ENCODE results near the gene CLSTN3.
A peak's percentile ranks its signal among the peaks of the same experiment; 100 is the strongest.
"Not testable (repeated sequence)": the region's sequence is repeated elsewhere in the genome, so short reads cannot be mapped to it uniquely, and the experiment has no call there.

The CLSTN3 gene

DNA sequence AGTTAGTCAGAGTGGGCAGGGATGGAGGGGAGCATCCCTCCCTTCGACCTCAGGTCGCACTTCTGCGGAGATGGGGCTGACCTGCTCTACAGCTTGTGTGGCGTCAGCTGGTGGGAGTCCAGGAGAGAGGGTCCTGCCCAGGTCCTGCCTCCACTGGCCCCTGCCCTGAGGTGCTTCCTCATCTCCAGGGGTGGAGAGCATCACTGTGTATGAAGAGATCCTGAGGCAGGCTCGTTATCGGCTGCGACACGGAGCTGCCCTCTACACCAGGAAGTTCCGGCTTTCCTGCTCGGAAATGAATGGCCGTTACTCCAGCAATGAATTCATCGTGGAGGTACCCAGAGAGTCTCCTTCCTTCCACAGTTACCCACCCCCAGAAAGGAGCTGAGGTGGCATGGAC, 20.2 kb downstream of the CLSTN3 start:
- DNase-seq (ENCODE audit: low read depth, low spot score), result no peak

DNA sequence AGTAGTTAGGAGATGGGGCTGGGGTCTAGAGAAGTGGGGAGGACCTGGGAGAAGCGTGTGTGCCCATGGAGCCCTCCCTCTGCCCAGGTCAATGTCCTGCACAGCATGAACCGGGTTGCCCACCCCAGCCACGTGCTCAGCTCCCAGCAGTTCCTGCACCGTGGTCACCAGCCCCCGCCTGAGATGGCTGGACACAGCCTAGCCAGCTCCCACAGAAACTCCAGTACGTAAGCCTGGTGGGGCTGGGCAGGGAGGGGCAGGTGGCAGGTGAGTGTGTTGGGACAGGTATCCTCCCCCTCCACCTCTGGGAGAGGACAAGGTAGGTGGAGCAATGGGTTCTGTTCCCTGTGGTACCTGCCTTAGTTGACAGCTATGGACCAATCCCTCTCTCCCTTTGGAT, 20.7 kb downstream of the CLSTN3 start:
- no peak for DNase-seq (ENCODE audit: low read depth, low spot score)

DNA sequence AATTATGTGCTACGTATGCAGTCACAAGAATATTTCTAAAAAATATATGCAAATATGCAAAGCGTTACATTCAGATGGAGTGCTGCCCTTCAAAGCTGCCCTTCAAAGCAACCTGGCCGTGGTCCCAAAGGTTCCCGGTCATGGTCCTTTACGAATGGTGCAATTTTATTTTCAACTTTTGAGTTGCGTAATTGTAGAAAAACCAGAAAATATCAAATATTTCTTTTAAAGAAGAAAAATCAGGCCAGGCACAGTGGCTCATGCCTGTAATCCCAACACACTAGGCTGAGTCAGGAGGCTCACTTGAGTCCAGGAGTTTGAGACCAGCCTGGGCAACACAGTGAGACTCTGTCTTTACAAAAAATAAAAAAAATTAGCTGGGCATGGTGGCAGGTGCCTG, 21.4 kb downstream of the CLSTN3 start:
- DNase-seq (ENCODE audit: low read depth, low spot score), result no peak

DNA sequence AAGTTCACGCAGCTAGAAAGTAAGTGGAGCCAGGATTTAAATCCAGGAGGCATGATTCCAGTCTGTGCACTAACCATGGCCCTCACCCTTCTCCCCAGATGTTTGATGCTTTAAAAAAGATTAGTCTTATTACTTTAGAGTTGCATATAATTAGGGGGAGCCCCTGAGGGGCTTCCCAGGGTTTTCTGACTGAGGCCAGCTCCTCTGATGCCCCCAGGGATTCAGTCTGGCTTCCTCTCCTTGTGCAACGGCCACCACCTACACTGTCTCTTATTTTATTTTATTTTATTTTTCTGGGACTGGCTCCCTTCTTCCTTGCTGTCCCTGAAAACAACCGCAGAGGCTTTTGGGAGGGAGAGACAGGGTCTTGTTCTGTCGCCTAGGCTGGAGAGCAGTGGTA, 22.6 kb downstream of the CLSTN3 start:
- DNase-seq (ENCODE audit: low read depth, low spot score), result no peak

DNA sequence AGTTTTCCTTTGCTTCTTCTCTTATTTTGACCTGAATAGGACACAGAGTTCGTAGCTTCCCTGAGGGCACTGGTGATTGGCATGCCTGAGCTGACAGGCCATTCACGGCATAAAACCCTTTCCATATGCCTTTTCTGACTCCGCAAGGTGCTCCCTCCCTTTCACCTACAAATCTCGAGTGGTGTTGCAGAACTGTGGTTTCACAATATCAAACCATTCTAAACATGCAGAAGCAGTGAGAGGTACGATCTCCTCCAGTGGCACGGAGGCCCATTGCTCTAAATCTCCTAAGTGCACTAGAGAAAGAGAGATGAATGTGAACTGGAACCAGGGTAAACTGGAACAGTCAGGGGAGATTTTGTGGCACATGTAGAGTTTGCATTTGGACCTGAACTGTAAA, 23.9 kb downstream of the CLSTN3 start:
- DNase-seq (ENCODE audit: low read depth, low spot score), result no peak

DNA sequence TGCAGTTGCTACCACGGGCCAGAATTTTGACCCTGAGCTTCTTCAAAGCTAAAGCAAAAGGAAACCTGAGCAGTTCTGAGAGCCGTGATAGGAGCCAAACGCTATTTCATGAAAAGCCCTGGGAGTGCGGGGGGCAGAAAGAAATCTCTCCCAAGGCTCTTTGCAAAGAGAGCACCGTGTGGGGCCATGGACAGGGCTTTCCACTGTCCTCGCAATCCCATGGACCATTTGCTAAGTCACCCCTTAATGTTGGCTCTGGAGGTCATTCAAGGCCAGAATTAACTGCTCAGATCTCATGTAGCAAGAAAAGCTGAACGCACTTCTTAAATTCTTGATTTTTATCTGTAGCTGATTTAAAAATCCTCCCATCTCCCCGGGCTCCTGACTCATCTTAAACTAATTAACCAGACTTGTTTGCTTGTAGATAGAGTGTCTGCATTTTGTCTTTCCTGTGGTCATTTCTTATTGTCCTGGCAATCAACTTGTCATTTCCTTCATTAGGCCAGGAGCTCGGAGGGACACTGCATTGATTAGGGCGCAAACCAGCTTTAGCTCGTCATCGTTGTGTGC, 24.8 kb downstream of the CLSTN3 start:
- no peak for DNase-seq (ENCODE audit: low read depth, low spot score)

DNA sequence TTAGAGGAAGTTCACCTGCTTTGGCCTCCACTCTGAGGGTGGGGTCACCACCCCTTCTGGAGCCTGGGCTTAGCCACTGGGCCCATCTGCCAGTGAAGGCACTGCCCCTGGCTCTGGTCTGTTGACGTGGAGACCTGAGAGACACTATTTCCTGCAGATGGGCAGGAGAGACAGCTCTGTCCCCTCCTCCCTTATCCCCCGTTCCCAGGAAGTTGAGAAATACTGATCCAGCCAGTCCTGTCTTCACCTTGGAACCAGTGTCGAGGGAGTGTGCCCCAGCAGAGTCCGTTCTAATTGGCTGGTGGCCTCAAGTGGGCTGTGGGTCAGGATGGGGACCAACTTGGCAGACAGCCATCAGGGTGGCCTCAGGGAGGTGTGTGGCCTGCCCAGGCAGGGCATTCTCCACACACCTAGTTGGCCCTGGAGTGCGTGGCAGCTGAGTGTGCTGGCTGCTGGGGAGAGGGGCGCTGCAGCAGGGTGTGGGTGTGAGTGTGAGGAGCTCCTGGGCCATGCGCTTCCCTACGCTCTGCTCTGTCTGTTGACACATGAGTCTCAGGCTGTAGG, 25.4 kb downstream of the CLSTN3 start:
- no peak for DNase-seq (ENCODE audit: low read depth, low spot score)

DNA sequence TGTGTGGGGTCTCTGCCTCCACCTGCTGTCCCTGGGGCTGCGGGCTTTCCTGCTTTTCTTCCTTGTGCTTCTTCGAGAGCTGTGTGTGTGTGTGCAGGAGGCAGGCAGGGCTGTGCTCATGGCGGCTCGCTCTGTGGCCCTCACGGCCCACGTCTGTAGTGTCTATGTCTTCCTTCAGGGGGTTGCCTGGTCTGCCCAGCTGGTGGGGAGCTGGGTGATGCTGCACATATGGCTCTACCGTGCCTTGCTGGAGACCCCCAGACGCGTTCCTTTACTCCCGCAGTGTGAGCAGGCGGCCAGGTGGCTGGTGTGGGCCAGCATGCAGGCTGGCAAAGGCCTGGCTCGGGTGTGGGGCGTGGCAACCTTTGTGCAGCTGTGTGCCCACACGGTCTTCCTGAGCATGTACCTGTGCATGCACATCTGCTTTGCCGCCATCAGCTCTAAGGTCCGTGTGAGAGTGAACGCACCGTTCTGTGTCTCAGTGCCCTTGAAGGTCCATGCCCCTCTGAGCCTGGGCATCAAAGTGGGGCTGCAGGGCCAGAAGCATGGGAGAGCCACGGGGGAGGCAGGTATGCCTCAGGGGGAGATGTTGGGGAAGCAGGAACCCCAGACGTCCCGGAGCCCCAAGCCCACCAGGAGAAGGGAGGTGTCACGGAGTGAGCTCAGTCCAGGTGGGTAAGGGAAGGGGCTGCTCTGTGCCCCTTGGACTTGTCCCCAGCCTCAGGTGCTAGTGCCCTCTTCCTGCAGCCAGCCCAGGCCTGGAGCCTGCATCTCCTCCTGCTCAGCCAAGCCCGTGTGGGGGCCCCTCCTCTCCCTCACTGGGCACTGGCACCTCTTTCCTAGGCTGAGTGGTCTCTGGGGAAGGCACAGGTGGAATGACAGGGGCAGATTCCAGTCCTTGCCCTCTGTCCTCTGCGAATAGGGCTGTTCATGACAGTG, 26.4 kb downstream of the CLSTN3 start:
- DNase-seq (ENCODE audit: low read depth, low spot score), result no peak

DNA sequence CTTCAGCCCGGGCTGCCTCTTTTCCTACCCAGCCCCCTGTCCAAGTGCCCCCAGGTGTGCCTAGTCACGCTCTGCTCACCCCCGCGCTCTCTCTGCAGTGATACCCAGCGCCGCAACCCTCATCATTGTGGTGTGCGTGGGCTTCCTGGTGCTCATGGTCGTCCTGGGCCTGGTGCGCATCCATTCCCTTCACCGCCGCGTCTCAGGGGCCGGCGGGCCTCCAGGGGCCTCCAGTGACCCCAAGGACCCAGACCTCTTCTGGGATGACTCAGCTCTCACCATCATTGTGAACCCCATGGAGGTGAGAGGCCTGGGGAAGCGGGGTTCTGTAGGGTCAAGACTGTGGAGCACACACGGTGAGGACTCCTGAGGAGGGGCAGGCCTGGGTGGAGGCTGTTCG, 27.2 kb downstream of the CLSTN3 start:
- no peak for DNase-seq (ENCODE audit: low read depth, low spot score)

DNA sequence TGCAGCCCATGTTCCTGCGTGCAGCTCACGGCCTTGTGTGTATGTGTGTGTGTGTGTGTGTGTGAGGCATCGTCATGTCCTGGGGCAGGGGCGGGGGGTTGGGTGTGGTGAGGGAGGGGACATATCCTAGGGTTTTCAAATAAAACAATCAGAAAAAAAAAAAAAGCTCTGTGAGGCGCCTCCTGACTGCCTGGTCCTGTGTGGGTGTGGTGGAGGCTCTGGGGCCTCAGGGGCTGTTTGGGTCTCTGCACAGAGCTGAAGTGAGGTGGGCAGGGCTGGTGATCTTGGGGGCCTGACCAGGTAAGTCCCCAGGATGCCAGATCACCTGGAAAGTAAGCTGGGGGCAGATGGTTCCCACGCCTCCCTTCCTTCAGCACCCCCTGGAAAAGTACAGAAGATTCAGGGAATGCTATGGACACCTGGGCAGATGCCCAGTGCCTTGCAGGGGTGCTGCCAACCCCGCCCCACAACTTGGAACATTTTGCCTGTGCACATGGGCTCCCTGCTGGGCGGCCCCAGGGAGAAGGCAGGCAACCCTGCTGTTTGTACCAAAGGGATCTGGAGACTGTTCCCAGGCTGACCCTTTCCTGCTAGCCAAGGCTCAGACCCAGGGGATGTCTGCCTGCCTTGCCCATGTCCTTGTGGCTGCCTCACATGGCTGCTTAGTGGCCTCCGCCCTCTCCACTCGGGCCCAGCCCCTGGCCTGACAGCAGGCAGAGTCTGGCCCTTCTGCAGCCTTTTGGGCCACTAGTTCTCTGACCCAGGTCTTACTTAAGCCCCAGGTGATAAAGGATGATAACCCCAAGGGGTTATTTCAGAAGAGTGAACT, 28.8 kb downstream of the CLSTN3 start:
- no peak for DNase-seq (ENCODE audit: low read depth, low spot score)

DNA sequence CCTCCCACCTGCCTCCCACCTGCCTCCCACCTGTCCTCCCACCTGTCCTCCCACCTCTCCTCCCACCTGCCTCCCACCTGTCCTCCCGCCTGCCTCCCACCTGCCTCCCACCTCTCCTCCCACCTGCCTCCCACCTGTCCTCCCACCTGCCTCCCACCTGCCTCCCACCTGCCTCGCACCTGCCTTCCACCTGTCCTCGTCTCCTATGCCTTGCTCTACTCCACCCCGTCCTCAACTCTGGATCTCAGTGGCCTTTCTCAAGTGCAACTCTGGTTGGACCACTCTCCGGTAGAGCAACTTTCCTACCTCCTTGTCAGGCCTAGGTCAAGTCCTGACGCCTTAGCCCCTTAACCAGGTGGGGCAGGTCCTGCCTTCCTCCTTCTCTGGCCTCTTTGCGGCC, 30.0 kb downstream of the CLSTN3 start:
- DNase-seq (ENCODE audit: low read depth, low spot score), result no peak

DNA sequence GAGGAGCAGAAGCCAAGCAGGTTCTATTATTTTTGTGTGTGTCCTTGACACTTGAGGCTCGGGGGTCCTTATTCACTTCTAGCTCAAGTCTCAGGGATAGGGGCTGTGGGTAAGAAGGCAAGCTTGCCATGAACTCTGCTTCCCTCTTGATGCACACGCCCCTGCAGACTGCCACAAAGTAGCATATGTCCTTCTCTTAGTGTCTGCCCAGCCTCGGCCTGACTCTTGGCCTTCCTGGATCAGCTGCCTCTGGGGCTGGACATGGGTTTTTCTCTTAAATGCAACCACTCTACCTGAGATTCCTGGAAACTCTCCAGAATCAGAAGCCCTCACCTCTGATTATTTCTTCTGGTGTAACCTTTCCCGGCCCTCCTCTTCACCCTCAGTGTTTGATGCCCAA, 31.2 kb downstream of the CLSTN3 start:
- no peak for DNase-seq (ENCODE audit: low read depth, low spot score)

DNA sequence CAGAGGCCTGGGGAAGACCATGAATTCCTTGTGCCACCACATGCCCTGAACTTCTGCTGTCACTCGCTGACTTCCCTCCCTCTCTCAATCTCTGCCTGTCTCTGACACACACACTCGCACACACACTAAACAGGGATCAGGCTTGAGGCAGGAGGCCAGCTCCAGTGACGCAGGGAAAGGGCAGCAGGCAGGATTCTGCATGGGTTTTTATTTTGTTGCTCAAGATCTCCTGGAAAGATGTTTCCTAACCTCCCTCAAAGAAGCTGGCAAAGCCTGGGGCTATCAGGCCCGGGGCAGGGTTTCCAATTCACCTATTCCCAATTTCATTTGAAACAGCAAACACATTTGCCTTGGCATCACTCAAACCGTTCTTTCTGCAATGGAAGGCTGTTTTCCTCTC, 31.6 kb downstream of the CLSTN3 start:
- DNase-seq (ENCODE audit: low read depth, low spot score), result no peak

DNA sequence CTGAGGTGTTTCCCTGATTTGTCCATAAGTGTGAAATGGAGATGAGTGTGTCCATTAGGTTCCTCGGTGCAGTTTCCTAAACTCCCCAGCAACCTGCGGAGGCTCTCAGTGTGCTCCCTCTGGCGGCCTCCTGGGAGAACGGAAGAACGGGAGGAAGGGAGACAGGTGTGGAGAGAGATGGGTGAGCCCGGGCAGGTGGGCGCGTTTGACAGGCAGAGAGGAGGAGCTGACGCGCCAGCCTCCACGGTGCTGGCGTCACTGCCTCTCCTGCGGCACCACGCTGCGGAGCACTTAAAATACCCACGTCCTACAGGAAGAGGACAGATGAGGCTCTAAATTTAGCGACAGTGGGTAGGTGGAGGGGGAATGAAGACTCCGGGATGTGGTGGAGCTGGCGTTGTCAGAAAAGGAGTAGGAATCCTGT, 32.5 kb downstream of the CLSTN3 start:
- peak; percentile 42 for DNase-seq (ENCODE audit: low read depth, low spot score)

DNA sequence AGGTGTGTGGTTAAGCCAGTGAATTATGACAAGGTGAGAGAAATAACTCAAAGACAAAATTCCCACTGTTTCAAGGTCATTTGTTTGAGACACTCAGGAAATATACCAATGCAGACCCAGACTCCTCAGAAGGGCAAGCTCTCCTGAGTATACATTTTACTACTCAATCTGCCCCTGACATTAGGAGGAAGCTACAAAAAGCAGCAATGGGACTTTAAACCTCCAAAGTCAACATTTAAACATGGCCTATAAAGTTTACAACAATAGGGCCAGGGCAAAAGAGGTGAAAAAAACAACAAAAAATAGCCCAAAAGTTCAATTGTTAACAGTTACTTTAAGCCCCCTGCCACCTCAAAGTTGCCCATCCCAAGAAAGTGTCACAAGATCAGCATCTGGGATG, 39.8 kb downstream of the CLSTN3 start:
- no peak for DNase-seq (ENCODE audit: low read depth, low spot score)

DNA sequence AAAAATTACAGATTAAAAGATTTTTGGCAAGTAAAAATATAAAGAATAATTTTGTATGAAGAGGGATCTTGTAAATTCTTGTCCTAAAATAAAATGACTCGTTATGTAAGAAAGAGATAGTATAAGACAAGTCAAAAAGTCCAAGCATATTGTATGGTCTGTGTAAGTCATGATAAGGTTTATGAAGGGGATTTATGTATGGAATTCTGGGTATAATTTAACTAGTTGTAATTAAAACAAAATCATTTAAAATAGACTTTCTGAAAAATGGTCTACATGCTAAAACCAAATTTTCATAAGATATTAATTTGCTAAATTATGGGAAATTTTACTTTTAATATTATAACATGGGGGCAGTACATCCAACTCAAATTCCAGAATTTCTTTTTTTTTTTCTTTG, 41.7 kb downstream of the CLSTN3 start:
- no peak for DNase-seq (ENCODE audit: low read depth, low spot score)

DNA sequence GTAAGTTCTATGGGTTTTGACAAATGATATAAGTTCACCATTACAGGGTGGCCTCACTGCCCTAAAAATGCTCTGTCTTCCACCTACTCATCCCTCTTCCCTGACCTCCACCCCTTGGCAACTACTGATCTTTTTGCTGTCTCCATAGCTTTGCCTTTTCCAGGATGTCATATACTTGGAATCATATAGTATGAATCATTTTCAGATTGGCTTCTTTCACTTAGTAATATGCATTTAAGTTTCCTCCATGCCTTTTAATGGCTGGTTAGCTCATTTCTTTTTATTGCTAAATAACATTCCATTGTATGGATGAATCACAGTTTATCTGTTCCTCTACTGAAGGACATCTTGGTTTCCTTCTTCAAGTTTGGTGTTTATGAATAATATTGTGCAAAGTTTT, 45.3 kb downstream of the CLSTN3 start:
- DNase-seq (ENCODE audit: low read depth, low spot score), result no peak

DNA sequence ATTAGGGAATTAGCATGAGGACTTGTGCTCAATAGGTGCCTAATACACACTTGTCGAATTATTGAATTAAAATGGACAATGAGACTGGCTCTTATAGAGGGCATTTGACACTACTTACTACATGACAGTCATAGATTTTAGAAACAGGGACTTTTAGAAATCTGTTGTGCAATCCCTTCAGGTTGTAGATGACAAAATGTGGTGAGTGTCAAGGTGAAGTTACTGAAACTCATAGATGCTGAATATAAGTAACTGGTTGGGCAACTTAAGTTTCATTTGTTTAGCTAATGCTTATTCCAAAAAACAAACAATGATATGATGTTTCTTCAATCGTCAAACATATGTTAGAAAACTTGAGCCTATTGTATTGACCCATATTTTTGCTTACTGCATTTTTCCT, 46.4 kb downstream of the CLSTN3 start:
- no peak for DNase-seq (ENCODE audit: low read depth, low spot score)

DNA sequence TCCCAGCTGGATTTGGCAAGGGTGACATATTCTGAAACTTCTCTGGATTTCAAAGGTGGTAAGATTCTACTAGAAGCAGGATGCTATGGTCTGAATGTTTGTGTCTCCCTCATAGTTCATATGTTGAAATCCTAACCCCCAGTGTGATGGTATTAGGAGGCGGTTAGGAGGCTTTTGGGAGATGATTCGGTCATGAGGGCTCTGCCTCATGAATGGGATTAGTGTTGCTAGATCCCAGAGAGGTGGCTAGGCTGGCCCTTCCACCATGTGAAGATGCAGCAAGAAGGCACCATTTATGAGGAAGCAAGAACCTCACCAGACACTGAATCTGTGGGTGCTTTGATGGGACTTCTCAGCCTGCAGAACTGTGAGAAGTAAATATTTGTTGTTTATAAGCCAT, 48.3 kb downstream of the CLSTN3 start:
- DNase-seq (ENCODE audit: low read depth, low spot score), result no peak

DNA sequence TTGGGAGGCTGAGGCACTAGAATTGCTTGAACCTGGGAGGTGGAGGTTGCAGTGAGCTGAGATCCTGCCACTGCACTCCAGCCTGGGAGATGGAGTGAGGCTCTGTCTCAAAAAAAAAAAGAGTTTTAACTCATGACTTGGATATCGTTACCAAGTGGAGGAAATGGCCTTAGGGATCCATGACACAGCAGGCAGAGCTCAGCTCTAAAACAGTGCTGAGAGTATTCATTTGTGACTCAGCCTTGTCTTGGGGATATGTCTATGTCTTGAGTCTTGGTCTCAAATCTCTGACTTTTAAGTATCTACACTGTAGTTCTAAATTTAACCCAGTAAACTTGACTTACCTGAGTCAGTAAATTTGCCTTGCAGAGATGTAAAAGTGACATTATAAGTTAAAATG, 50.5 kb downstream of the CLSTN3 start:
- DNase-seq (ENCODE audit: low read depth, low spot score), result no peak

DNA sequence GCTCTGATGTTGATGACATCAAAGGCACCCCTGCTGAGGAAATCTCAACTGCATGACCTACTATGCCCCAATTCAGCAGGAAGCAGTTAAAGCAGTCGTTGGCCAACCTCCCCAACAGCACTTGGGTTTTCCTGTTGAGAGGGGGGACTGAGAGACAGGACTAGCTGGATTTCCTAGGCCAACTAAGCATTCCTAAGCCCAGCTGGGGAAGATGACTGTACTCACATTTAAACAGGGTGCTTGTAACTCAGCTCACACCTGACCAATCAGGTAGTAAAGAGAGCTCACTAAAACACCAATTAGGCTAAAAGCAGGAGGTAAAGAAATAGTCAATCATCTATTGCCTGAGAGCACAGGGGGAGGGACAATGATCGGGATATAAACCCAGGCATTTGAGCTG, 55.9 kb downstream of the CLSTN3 start:
- not testable (repeated sequence) for DNase-seq (ENCODE audit: low read depth, low spot score)
